Trophoblast cell (in vitro differentiated cells and primary cell): ENCODE measurements around the gene DTWD2.

Source experiments
- DNase-seq, 2 donors: peaks; one replicate each; pipeline ENCODE4 v3.0.0-alpha.2; 2016
- H2AFZ ChIP-seq: 2 replicates; pipeline ENCODE4 v1.6.1; 2013; ENCODE audit warnings: low read length, moderate library complexity, mild to moderate bottlenecking; ENCODE audit not compliant: insufficient read depth, poor library complexity
- H2AK5ac ChIP-seq: 2 replicates; pipeline ENCODE4 v1.6.1; 2013; ENCODE audit warnings: mild to moderate bottlenecking, low read length
- H2BK120ac ChIP-seq: 2 replicates; pipeline ENCODE4 v1.6.1; 2013; ENCODE audit warnings: low read length, mild to moderate bottlenecking, moderate library complexity; ENCODE audit not compliant: insufficient read depth, poor library complexity
- H2BK12ac ChIP-seq: 2 replicates; pipeline ENCODE4 v1.6.1; 2013; ENCODE audit warnings: mild to moderate bottlenecking, low read length, moderate library complexity
- H2BK5ac ChIP-seq: 2 replicates; pipeline ENCODE4 v1.6.1; 2013; ENCODE audit warnings: low read length, low read depth, moderate library complexity, mild to moderate bottlenecking; ENCODE audit not compliant: poor library complexity
- H3K14ac ChIP-seq: 2 replicates; pipeline ENCODE4 v1.6.1; 2013; ENCODE audit warnings: mild to moderate bottlenecking, low read length
- H3K18ac ChIP-seq: 2 replicates; pipeline ENCODE4 v1.6.1; 2013; ENCODE audit warnings: mild to moderate bottlenecking, low read length
- H3K23ac ChIP-seq: 2 replicates; pipeline ENCODE4 v1.6.1; 2013; ENCODE audit warnings: low read length
- H3K27ac ChIP-seq: 2 replicates; pipeline ENCODE4 v1.5.1; 2013; ENCODE audit warnings: low read depth, mild to moderate bottlenecking, inconsistent platforms, low read length, moderate library complexity
- H3K27me3 ChIP-seq: 2 replicates; pipeline ENCODE4 v1.6.1; 2013; ENCODE audit warnings: inconsistent platforms, mild to moderate bottlenecking, low read length, moderate library complexity; ENCODE audit not compliant: insufficient read depth
- H3K36me3 ChIP-seq, 2 experiments: 1 replicate in 1 of 2; 2 replicates in 1 of 2; pipeline ENCODE4 v1.6.1; 2013; ENCODE audit warnings: low read length in 2 of 2, mild to moderate bottlenecking in 2 of 2, moderate library complexity in 1 of 2; ENCODE audit not compliant: insufficient read depth in 2 of 2, control insufficient read depth in 1 of 2
- H3K4ac ChIP-seq: 2 replicates; pipeline ENCODE4 v1.6.1; 2013; ENCODE audit warnings: low read depth, mild to moderate bottlenecking, low read length, moderate library complexity
- H3K4me1 ChIP-seq, 2 experiments: 1 replicate in 1 of 2; 2 replicates in 1 of 2; pipeline ENCODE4 v1.6.1; 2013; ENCODE audit warnings: low read length in 2 of 2, mild to moderate bottlenecking in 2 of 2, moderate library complexity in 1 of 2; ENCODE audit not compliant: insufficient read depth in 2 of 2, control insufficient read depth in 1 of 2
- H3K4me2 ChIP-seq: 2 replicates; pipeline ENCODE4 v1.6.1; 2013; ENCODE audit warnings: inconsistent platforms, mild to moderate bottlenecking, low read length, moderate library complexity
- H3K4me3 ChIP-seq: 2 replicates; pipeline ENCODE4 v1.5.1; 2013; ENCODE audit warnings: mild to moderate bottlenecking, low read depth, low read length, inconsistent platforms
- H3K79me1 ChIP-seq: one replicate; pipeline ENCODE4 v1.6.1; 2013; ENCODE audit warnings: low read length
- H3K79me2 ChIP-seq: 2 replicates; pipeline ENCODE4 v1.6.1; 2013; ENCODE audit warnings: low read length, mild to moderate bottlenecking; ENCODE audit not compliant: control insufficient read depth, insufficient read depth, poor library complexity
- H3K9ac ChIP-seq: 2 replicates; pipeline ENCODE4 v1.6.1; 2013; ENCODE audit warnings: mild to moderate bottlenecking, low read length
- H3K9me3 ChIP-seq: 2 replicates; pipeline ENCODE4 v1.6.1; 2013; ENCODE audit warnings: low read depth, mild to moderate bottlenecking, control low read depth, inconsistent platforms, low read length; ENCODE audit not compliant: insufficient read depth
- H4K12ac ChIP-seq: 2 replicates; pipeline ENCODE4 v1.6.1; 2013; ENCODE audit warnings: low read depth, mild to moderate bottlenecking, low read length, moderate library complexity
- H4K8ac ChIP-seq: 2 replicates; pipeline ENCODE4 v1.6.1; 2013; ENCODE audit warnings: low read depth, mild to moderate bottlenecking, low read length, moderate library complexity
- H4K91ac ChIP-seq: one replicate; pipeline ENCODE4 v1.6.1; 2013; ENCODE audit warnings: low read depth, mild to moderate bottlenecking, low read length, moderate library complexity
- WGBS: extraction: QIAGEN DNeasy Blood & Tissue Kit; methylation state at CpG from one replicate; pipeline ENCODE4 v1.1.7; 2013; ENCODE audit warnings: missing lambda C conversion rate; ENCODE audit not compliant: insufficient read length, insufficient coverage; ENCODE audit errors: extremely low coverage; 5-methylcytosine and 5-hydroxymethylcytosine counted together

The DTWD2 gene

GRCh38 chr5:118894709-118895108 lies 93.6 kb downstream of the DTWD2 start:
- H3K23ac ChIP-seq = no peak overlapping the region
- H3K18ac ChIP-seq = no peak overlapping the region
- H2BK12ac ChIP-seq = no peak overlapping the region
- H2BK5ac ChIP-seq = no peak overlapping the region
- H3K4me3 ChIP-seq = no peak overlapping the region
- no peaks in the 10 kb centered on the region for H3K9me3 ChIP-seq
- H2AFZ ChIP-seq = no peak overlapping the region
- H2BK120ac ChIP-seq = no peak overlapping the region
- no peaks in the 10 kb centered on the region for H3K79me2 ChIP-seq
- H4K91ac ChIP-seq = no peak overlapping the region
- no peaks in the 10 kb centered on the region for H3K4me1 ChIP-seq
- WGBS = no CpG with 5 or more reads among the region's 1 CpG
- no peaks in the 10 kb centered on the region for H3K36me3 ChIP-seq
- no peak for DNase-seq
- no peak overlapping the region for H3K4me2 ChIP-seq
- no peak overlapping the region for H3K4ac ChIP-seq
- H3K79me1 ChIP-seq = no peaks in the 10 kb centered on the region
- H3K27ac ChIP-seq = no peak overlapping the region
- H2AK5ac ChIP-seq = no peak overlapping the region
- H3K27me3 ChIP-seq = no peaks in the 10 kb centered on the region
- no peak overlapping the region for H3K9ac ChIP-seq
- no peak overlapping the region for H4K12ac ChIP-seq
- H3K14ac ChIP-seq = no peak overlapping the region
- H4K8ac ChIP-seq = no peak overlapping the region

DNA sequence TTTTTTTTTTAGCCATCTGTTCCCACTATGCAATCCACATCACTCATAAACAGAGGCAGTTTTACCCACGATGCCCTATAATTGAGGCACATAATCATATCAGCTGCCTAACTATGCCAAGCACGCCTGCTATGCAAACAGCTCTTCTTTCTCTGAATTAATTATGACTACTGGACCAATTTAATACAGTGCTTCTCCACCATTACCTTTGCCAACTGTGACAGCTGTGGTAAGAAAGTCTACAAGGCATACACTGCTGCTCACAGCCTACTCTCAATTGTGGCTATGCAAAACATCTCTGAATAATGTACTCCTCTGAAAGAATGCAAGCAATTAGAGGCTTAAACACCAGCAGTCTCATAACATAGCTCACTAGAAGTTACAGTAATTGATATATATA lies 97.1 kb downstream of the DTWD2 start:
- H2AK5ac ChIP-seq = no peak overlapping the region
- WGBS = no CpG with 5 or more reads among the region's 2 CpGs

DNA sequence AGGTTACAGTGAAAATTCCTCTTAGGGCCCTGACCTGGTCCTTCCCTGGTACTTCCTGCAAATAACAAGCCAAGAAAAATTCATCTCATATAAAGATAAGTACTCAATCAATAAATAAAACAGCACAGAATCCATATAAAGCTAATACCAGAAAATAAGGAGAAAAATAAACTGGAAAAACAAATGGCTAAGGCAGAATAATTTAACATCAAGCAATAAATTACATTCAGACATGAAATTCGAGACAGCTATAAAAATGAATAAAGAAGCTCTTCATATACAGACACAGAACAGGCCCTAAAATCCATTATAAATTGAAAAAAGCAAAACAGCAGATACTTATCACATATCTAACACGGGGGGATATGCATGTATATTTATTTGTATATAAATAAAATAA lies 99.2 kb downstream of the DTWD2 start:
- no peak overlapping the region for H2BK12ac ChIP-seq
- H3K36me3 ChIP-seq = no peaks in the 10 kb centered on the region
- no peak overlapping the region for H3K27ac ChIP-seq
- H3K4me1 ChIP-seq = no peaks in the 10 kb centered on the region
- H3K27me3 ChIP-seq = no peaks in the 10 kb centered on the region
- whole genome bisulfite sequencing = no CpG with 5 or more reads among the region's 2 CpGs
- no peak overlapping the region for H3K14ac ChIP-seq
- H2BK120ac ChIP-seq = no peak overlapping the region
- H2AFZ ChIP-seq = no peak overlapping the region
- no peak overlapping the region for H4K8ac ChIP-seq
- H3K4me2 ChIP-seq = no peak overlapping the region
- H3K9me3 ChIP-seq = no peaks in the 10 kb centered on the region
- no peak overlapping the region for H3K18ac ChIP-seq
- no peak overlapping the region for H4K91ac ChIP-seq
- no peaks in the 10 kb centered on the region for H3K79me2 ChIP-seq
- no peak overlapping the region for H3K9ac ChIP-seq
- no peak overlapping the region for H3K4ac ChIP-seq
- H3K79me1 ChIP-seq = no peaks in the 10 kb centered on the region
- DNase-seq = no peak
- H3K23ac ChIP-seq = no peak overlapping the region
- no peak overlapping the region for H2BK5ac ChIP-seq
- no peak overlapping the region for H3K4me3 ChIP-seq
- no peak overlapping the region for H2AK5ac ChIP-seq
- no peak overlapping the region for H4K12ac ChIP-seq

More for the DNA sequence above, 97.1 kb downstream of the DTWD2 start:
- Histone ChIP-seq H2BK12ac (no peak overlapping the region), H3K23ac (no peak overlapping the region), H3K4ac (no peak overlapping the region), H3K27me3 (no peaks in the 10 kb centered on the region), H3K79me2 (no peaks in the 10 kb centered on the region), H2BK120ac (no peak overlapping the region), H4K91ac (no peak overlapping the region), H3K9me3 (no peaks in the 10 kb centered on the region), H3K4me2 (no peak overlapping the region), H3K36me3 (no peaks in the 10 kb centered on the region), H3K9ac (no peak overlapping the region), H2AFZ (no peak overlapping the region), H2BK5ac (no peak overlapping the region), H3K18ac (no peak overlapping the region), H3K27ac (no peak overlapping the region), H4K8ac (no peak overlapping the region), H3K4me3 (no peak overlapping the region), H3K4me1 (no peaks in the 10 kb centered on the region), H4K12ac (no peak overlapping the region), H3K14ac (no peak overlapping the region), H3K79me1 (no peaks in the 10 kb centered on the region)
- no peak for DNase-seq

GRCh38 chr5:118888556-118888955 lies 99.8 kb downstream of the DTWD2 start:
- Histone ChIP-seq H3K9ac (no peak overlapping the region), H3K4ac (no peak overlapping the region), H3K36me3 (no peaks in the 10 kb centered on the region), H3K4me3 (no peak overlapping the region), H3K14ac (no peak overlapping the region), H4K12ac (no peak overlapping the region), H3K18ac (no peak overlapping the region), H2AK5ac (no peak overlapping the region), H2BK12ac (no peak overlapping the region), H3K4me2 (no peak overlapping the region), H3K79me2 (no peaks in the 10 kb centered on the region), H2BK120ac (no peak overlapping the region), H3K23ac (no peak overlapping the region), H4K8ac (no peak overlapping the region), H3K27ac (no peak overlapping the region), H4K91ac (no peak overlapping the region), H3K4me1 (no peaks in the 10 kb centered on the region), H3K9me3 (no peaks in the 10 kb centered on the region), H3K27me3 (no peaks in the 10 kb centered on the region), H3K79me1 (no peaks in the 10 kb centered on the region), H2AFZ (no peak overlapping the region), H2BK5ac (no peak overlapping the region)
- DNase-seq = no peak
- WGBS = no CpG with 5 or more reads among the region's 2 CpGs
